GM12878 (cell line): ENCODE results near the gene TIGD4. TPM values are rescaled to one million over a fixed set of nuclear protein-coding genes. Genes with fewer than 3 reads are reported as not detected.

Experiments used
- ATAC-seq: fragments of 200-7000 bp; cut with Tn5 transposase; 3 replicates; pipeline ENCODE4 v1.9.1; 2020; ENCODE audit warnings: mild to moderate bottlenecking, moderate library complexity
- BruUV-seq: library from RNA; stranded (reverse); fragments of 400-500 nt; replicated peaks from 2 replicates; lab custom pipeline; 2021; lab: Mats Ljungman, UMichigan
- CTCF ChIA-PET: fragments of 300-600 bp; sonication (Branson Sonifier 250); formaldehyde crosslinking; extraction: SDS; loops from one replicate; lab custom pipeline; 2021; ENCODE audit warnings: inconsistent platforms; lab: Yijun Ruan, JAX
- POLR2A ChIA-PET: fragments of 350-600 bp; formaldehyde crosslinking; extraction: SDS; loops from one replicate; lab custom pipeline; 2021; ENCODE audit warnings: inconsistent platforms; lab: Charles Lee
- RAD21 ChIA-PET: fragments of 300-600 bp; sonication (Branson Sonifier 250); formaldehyde crosslinking; loops from one replicate; lab custom pipeline; 2023; ENCODE audit warnings: antibody characterized with exemption; ENCODE audit not compliant: unreplicated experiment; lab: Charles Lee
- SMC1A ChIA-PET: fragments of 300-600 bp; sonication (Branson Sonifier 250); formaldehyde crosslinking; loops from one replicate; lab custom pipeline; 2023; ENCODE audit not compliant: unreplicated experiment, uncharacterized antibody; lab: Charles Lee
- DNase-seq: peaks from one replicate; pipeline ENCODE4 v3.0.0-alpha.2; 2011; ENCODE audit warnings: low read depth, low spot score
- FAIRE-seq: peaks from 3 replicates; lab custom pipeline; 2011; peaks lifted over from hg19 to GRCh38; lab: Jason Lieb, UNC
- H2AFZ ChIP-seq: 2 replicates; pipeline ENCODE4 v1.6.0; 2011; ENCODE audit warnings: low read depth, low read length, control low read depth; ENCODE audit not compliant: control insufficient read depth
- H3K27ac ChIP-seq: 2 replicates; pipeline ENCODE4 v1.5.1; 2011; ENCODE audit warnings: control low read depth; ENCODE audit not compliant: control insufficient read depth, insufficient read depth
- H3K27me3 ChIP-seq, 2 experiments: replicated peaks in 1 of 2; 2 replicates each; pipeline versions ENCODE4 v1.6.0 to v1.6.1; 2011; ENCODE audit warnings: low read length in 1 of 2; ENCODE audit not compliant: control insufficient read depth in 2 of 2, insufficient read depth in 2 of 2
- H3K36me3 ChIP-seq, 2 experiments: 2 replicates each; pipeline ENCODE4 v1.5.1; 2011; ENCODE audit warnings: low read length in 1 of 2; ENCODE audit not compliant: control insufficient read depth in 2 of 2, insufficient read depth in 2 of 2
- H3K4me1 ChIP-seq: 2 replicates; pipeline ENCODE4 v1.6.1; 2011; ENCODE audit warnings: mild to moderate bottlenecking, low read length, moderate library complexity, mixed read lengths; ENCODE audit not compliant: control insufficient read depth, insufficient read depth
- H3K4me2 ChIP-seq: 2 replicates; pipeline ENCODE4 v1.6.0; 2011; ENCODE audit warnings: control low read depth; ENCODE audit not compliant: control insufficient read depth, insufficient read depth
- H3K4me3 ChIP-seq: fragments of 200-600 bp; sonication (generic); 2 replicates; pipeline ENCODE4 v1.5.1; 2016
- H3K79me2 ChIP-seq: 2 replicates; pipeline ENCODE4 v1.6.0; 2011; ENCODE audit warnings: low read length; ENCODE audit not compliant: control insufficient read depth, insufficient read depth
- H3K9ac ChIP-seq: 2 replicates; pipeline ENCODE4 v1.8.0; 2011; ENCODE audit warnings: low read length, control low read depth, mixed read lengths; ENCODE audit not compliant: control insufficient read depth, insufficient read depth
- H3K9me3 ChIP-seq: replicated peaks from 3 replicates; pipeline ENCODE4 v1.5.1; 2011; ENCODE audit warnings: mild to moderate bottlenecking, low read length; ENCODE audit not compliant: control insufficient read depth, insufficient read depth
- H4K20me1 ChIP-seq: 2 replicates; pipeline ENCODE4 v1.6.0; 2011; ENCODE audit not compliant: control insufficient read depth, insufficient read depth
- ATF7 ChIP-seq: fragments of 450-650 bp; IDR thresholded peaks from 2 replicates; pipeline ENCODE4 v1.6.1; 2016; ENCODE audit warnings: low read depth, mild to moderate bottlenecking
- BHLHE40 ChIP-seq, 2 experiments: fragments of 450-650 bp in 1 of 2; IDR thresholded peaks; 2 replicates each; pipeline ENCODE4 v1.6.1; 2011 to 2017; ENCODE audit warnings: low read depth in 2 of 2, borderline replicate concordance in 1 of 2, improper control_type of control experiment in 1 of 2, low read length in 1 of 2, mild to moderate bottlenecking in 1 of 2
- CHD2 ChIP-seq: IDR thresholded peaks from 2 replicates; pipeline ENCODE4 v1.6.1; 2011; ENCODE audit warnings: low read depth, low read length, improper control_type of control experiment, borderline replicate concordance
- FOXK2 ChIP-seq: fragments of 450-650 bp; IDR thresholded peaks from 2 replicates; pipeline ENCODE4 v1.6.1; 2017; ENCODE audit warnings: mild to moderate bottlenecking, moderate library complexity
- IRF4 ChIP-seq: IDR thresholded peaks from 2 replicates; pipeline ENCODE4 v1.6.1; 2011; ENCODE audit warnings: low read depth, low read length
- KDM1A ChIP-seq: fragments of 200-600 bp; sonication (generic); IDR thresholded peaks from 2 replicates; pipeline ENCODE4 v1.6.1; 2016; ENCODE audit warnings: borderline replicate concordance
- MTA2 ChIP-seq: fragments of 450-650 bp; IDR thresholded peaks from 2 replicates; pipeline ENCODE4 v1.6.1; 2016; ENCODE audit warnings: low read depth, mild to moderate bottlenecking, moderate library complexity
- MYB ChIP-seq: fragments of 150-350 bp; IDR thresholded peaks from 2 replicates; pipeline ENCODE4 v1.6.1; 2014; ENCODE audit warnings: mild to moderate bottlenecking, low read depth, low read length, borderline replicate concordance
- POLR2A ChIP-seq: IDR thresholded peaks from 2 replicates; pipeline ENCODE4 v1.6.1; 2011; ENCODE audit warnings: low read depth, mild to moderate bottlenecking, low read length
- RAD51 ChIP-seq: fragments of 450-650 bp; IDR thresholded peaks from 2 replicates; pipeline ENCODE4 v1.6.1; 2016; ENCODE audit warnings: moderate library complexity, mild to moderate bottlenecking, inconsistent platforms
- RB1 ChIP-seq: fragments of 450-650 bp; formaldehyde crosslinking; IDR thresholded peaks from 2 replicates; pipeline ENCODE4 v1.6.1; 2017; ENCODE audit warnings: mild to moderate bottlenecking, borderline replicate concordance
- REST ChIP-seq: IDR thresholded peaks from 2 replicates; pipeline ENCODE4 v1.6.1; 2012; ENCODE audit warnings: mild to moderate bottlenecking, low read depth, low read length
- SIN3A ChIP-seq: IDR thresholded peaks from 2 replicates; pipeline ENCODE4 v1.6.1; 2012; ENCODE audit warnings: low read depth, low read length, improper control_type of control experiment
- SMC3 ChIP-seq: IDR thresholded peaks from 2 replicates; pipeline ENCODE4 v1.6.1; 2011; ENCODE audit warnings: low read length, improper control_type of control experiment, borderline replicate concordance
- SUZ12 ChIP-seq: fragments of 200-600 bp; sonication (generic); IDR thresholded peaks from one replicate; pipeline ENCODE4 v1.6.1; 2018; ENCODE audit warnings: antibody characterized with exemption, mild to moderate bottlenecking; ENCODE audit not compliant: unreplicated experiment
- ZNF592 ChIP-seq: fragments of 450-650 bp; IDR thresholded peaks from 2 replicates; pipeline ENCODE4 v1.6.1; 2017; ENCODE audit warnings: mild to moderate bottlenecking, moderate library complexity
- WGBS: methylation state at CpG from one replicate; pipeline ENCODE4 v1.1.6; 2016; ENCODE audit warnings: low lambda C conversion rate; ENCODE audit not compliant: insufficient replicate concordance, insufficient coverage; ENCODE audit errors: missing lambda C conversion rate; 5-methylcytosine and 5-hydroxymethylcytosine counted together
- in situ Hi-C: fragments of 300-500 bp; cut with MboI; formaldehyde crosslinking; loops from 9 replicates; pipeline ENCODE4 v1.14.3; 2018; ENCODE audit warnings: mixed read lengths
- intact Hi-C: fragments of 100-400 bp; cut with micrococcal nuclease; formaldehyde crosslinking; loops from one replicate; pipeline ENCODE4 v1.14.2; 2022; ENCODE audit not compliant: unreplicated experiment
- polyA plus RNA-seq, 11 experiments: library from polyadenylated mRNA; depleted of rRNA in 4 of 11; unstranded in 6 of 11; stranded (reverse) in 5 of 11; fragments of >200 nt; fragmentation: Nextera tagmentation in 4 of 11; fragmentation: Illumina TruSeq in 1 of 11; extraction: Ambion mirVana in 4 of 11; extraction: Trizol in 1 of 11; gene quantifications; 1 replicate in 1 of 11; 2 replicates in 10 of 11; pipeline versions ENCODE4 v1.2.1 to v1.2.3, GENCODE V29; 2011 to 2016; ENCODE audit warnings: inconsistent platforms in 2 of 11, missing spikeins in 2 of 11, low read depth in 1 of 11
- total RNA-seq, 4 experiments: library from RNA; depleted of rRNA in 3 of 4; stranded (reverse); fragments of >200 nt in 3 of 4; fragmentation: Illumina TruSeq in 1 of 4; extraction: Trizol in 1 of 4; gene quantifications; 2 replicates each; pipeline versions ENCODE4 v1.2.1 to v1.2.3, GENCODE V29; 2013 to 2021

TIGD4 gene
- total and polyA plus RNA-seq, 10 of the 15 experiments (the other 5 are each of a cell fraction or from before 2014, with no cell fraction given), result 0.20 to 1.6 (median 0.48) TPM

- ATAC-seq (peak; percentile 12; the same call in 1 of the 3 replicates), FAIRE-seq (no peak), DNase-seq (no peak)
- Histone ChIP-seq H3K4me3 (no peak overlapping the region), H3K36me3 (no peaks in the 10 kb centered on the region), H3K4me2 (no peak overlapping the region), H2AFZ (no peak overlapping the region), H3K27me3 (no peaks in the 10 kb centered on the region), H3K27ac (no peak overlapping the region), H3K79me2 (no peaks in the 10 kb centered on the region), H4K20me1 (no peaks in the 10 kb centered on the region), H3K9me3 (no peaks in the 10 kb centered on the region), H3K4me1 (peaks cover 8% of the 10 kb centered on the region; the same call in 1 of the 2 replicates), H3K9ac (no peak overlapping the region)
- ChIA-PET CTCF (interaction anchor here (0.7 to 5.7 kb wide), 43 partner anchors 7 to 393 kb away, joined by 3 to 105 read pairs (median 6); partner anchors contain the start of genes ARFIP1, TIGD4 and TMEM154), RAD21 (interaction anchor here (0.8 to 4.6 kb wide), 20 partner anchors 12 to 392 kb away, joined by 3 to 56 read pairs (median 7); partner anchors contain the start of genes ARFIP1, FBXW7, TIGD4 and TMEM154), SMC1A (interaction anchor here (0.6 to 11.8 kb wide), 26 partner anchors 25 to 383 kb away, joined by 3 to 152 read pairs (median 7); partner anchors contain the start of gene TMEM154), POLR2A (no interaction called here)
- 83% methylated on average over 3 of the region's 3 CpGs for WGBS
- TF ChIP-seq ATF7 (no peak), MTA2 (no peak), POLR2A (no peak), SUZ12 (no peak), RB1 (no peak), BHLHE40 (IDR thresholded peaks at IDR 0.05; ENCODE audit: borderline replicate concordance in 1 of 2, low read depth in 2 of 2, low read length in 1 of 2) (no peak), REST (no peak), FOXK2 (no peak), KDM1A (no peak), MYB (no peak), CHD2 (no peak), ZNF592 (no peak), IRF4 (no peak), SIN3A (no peak), RAD51 (no peak), SMC3 (no peak)
- intact Hi-C loops, result loop anchor here (1.0 to 2.0 kb wide), 5 partner anchors 38 to 326 kb away; no protein-coding TSS in a partner anchor
- BruUV-seq, result no TSS peak
- in situ Hi-C loops, result loop anchor here (5.0 kb wide), 1 partner anchor 227 kb away; no protein-coding TSS in a partner anchor
These were observed 44.9 kb downstream of the TIGD4 start for GRCh38 chr4:152734699-152735050.
